Left ventricle myocardium inferior (tissue), 1 donor: ENCODE results near the gene HOTAIR. TPM values are rescaled to one million over a fixed set of nuclear protein-coding genes. Genes with fewer than 3 reads are reported as not detected.

ENCODE experiments used
- DNase-seq: peaks from one replicate; pipeline ENCODE4 v3.0.0-alpha.2; 2020
- H3K27ac ChIP-seq: fragments of 200-600 bp; replicated peaks from 2 replicates; pipeline ENCODE4 v1.8.0; 2021
- H3K27me3 ChIP-seq: fragments of 200-600 bp; 2 replicates; pipeline ENCODE4 v1.8.0; 2021; ENCODE audit warnings: low read depth
- H3K36me3 ChIP-seq: fragments of 200-600 bp; 2 replicates; pipeline ENCODE4 v1.8.0; 2021
- H3K4me1 ChIP-seq: fragments of 200-600 bp; 2 replicates; pipeline ENCODE4 v1.8.0; 2021
- H3K4me3 ChIP-seq: fragments of 200-600 bp; 2 replicates; pipeline ENCODE4 v1.8.0; 2021; ENCODE audit warnings: mild to moderate bottlenecking, moderate library complexity
- H3K9me3 ChIP-seq: fragments of 200-600 bp; replicated peaks from 2 replicates; pipeline ENCODE4 v1.8.0; 2021
- intact Hi-C: fragments of 100-400 bp; cut with micrococcal nuclease; formaldehyde crosslinking; loops from one replicate; pipeline ENCODE4 v1.11.0; 2022
- total RNA-seq: library from RNA; stranded (reverse); fragmentation: NEBNext Ultra II Directional; extraction: Animal tissue kit (Norgen Biotek cat#: 25700); gene quantifications from one replicate; pipeline ENCODE4 v1.2.1, GENCODE V29; 2021
- TF ChIP-seq, protein P1 (sequence below): fragments of 200-600 bp; IDR thresholded peaks from 2 replicates; pipeline ENCODE4 v1.8.0; 2021; ENCODE audit warnings: antibody characterized with exemption, mild to moderate bottlenecking, borderline replicate concordance
- donor health status: DM: no; HTN: yes; CAD: no; lungs with severe emphysema.

The HOTAIR gene
- total RNA-seq, 1 donor from 2014 or later: not detected

DNA sequence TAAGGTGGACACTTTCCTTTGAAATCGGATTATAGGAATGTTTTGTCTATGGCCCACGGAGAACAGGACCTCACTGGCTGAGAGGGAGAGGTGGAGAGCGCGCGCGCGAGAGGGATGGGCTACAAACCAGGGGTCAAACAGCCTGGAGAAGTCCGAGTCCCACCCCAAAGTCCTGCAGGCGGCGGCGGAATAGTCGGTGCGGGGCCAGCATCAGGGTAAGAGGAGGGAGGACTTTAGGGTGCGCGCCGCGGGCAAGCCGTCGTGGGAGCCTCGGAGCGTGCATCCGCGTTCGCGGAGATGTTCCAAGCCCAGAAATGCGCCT is 30.7 kb upstream of the HOTAIR start:
- peaks cover 19% of the 10 kb centered on the region for H3K4me1 ChIP-seq
- intact Hi-C loops: loop anchor here (5.0 kb wide), 1 partner anchor 187 kb away; no protein-coding TSS in a partner anchor
- no peak overlapping the region for H3K27ac ChIP-seq
- TF ChIP-seq, protein P1, sequence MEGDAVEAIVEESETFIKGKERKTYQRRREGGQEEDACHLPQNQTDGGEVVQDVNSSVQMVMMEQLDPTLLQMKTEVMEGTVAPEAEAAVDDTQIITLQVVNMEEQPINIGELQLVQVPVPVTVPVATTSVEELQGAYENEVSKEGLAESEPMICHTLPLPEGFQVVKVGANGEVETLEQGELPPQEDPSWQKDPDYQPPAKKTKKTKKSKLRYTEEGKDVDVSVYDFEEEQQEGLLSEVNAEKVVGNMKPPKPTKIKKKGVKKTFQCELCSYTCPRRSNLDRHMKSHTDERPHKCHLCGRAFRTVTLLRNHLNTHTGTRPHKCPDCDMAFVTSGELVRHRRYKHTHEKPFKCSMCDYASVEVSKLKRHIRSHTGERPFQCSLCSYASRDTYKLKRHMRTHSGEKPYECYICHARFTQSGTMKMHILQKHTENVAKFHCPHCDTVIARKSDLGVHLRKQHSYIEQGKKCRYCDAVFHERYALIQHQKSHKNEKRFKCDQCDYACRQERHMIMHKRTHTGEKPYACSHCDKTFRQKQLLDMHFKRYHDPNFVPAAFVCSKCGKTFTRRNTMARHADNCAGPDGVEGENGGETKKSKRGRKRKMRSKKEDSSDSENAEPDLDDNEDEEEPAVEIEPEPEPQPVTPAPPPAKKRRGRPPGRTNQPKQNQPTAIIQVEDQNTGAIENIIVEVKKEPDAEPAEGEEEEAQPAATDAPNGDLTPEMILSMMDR: no peak
- DNase-seq: no peak
- H3K36me3 ChIP-seq: no peaks in the 10 kb centered on the region
- peaks cover 98% of the 10 kb centered on the region for H3K27me3 ChIP-seq
- H3K9me3 ChIP-seq: no peaks in the 10 kb centered on the region
- H3K4me3 ChIP-seq: no peak overlapping the region

DNA sequence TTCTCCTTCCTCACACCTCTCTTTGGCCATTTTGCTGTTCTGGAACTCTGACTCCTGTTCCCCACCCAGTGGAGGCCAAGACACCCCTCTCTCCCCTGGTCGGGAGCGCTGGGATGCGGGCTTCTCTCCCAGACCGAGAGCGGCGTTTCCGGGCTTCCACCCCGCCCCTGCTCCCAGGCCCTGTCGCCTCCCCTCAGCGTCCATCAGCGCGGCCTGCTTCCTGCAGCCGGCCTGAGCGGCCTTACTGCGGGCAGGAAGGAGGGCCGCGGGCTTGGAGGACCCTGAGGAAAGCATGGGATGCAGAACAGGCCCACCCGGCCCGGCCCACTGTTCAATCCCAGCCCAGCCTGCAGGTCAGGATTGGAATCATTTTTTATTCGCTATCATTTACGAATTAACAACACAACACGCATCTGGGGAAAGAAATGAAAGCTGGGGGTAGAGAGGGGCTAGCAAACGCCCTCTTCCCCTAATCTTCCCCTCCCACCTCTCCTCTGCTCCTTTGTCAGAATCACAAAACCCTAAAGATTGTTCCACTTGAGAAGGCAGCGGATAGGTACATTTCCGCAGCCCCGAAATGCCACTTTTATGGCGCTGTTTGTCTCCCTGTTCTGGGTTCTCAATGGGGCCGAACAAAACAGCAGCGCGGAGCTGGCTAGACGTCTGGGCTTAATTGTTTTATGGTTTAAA is 30.2 kb upstream of the HOTAIR start:
- no peak for DNase-seq
- Histone ChIP-seq H3K27ac (no peak overlapping the region), H3K9me3 (no peaks in the 10 kb centered on the region), H3K4me3 (no peak overlapping the region), H3K4me1 (peaks cover 24% of the 10 kb centered on the region), H3K36me3 (no peaks in the 10 kb centered on the region), H3K27me3 (peaks cover 98% of the 10 kb centered on the region)
- intact Hi-C loops: loop anchor here (5.0 kb wide), 1 partner anchor 187 kb away; no protein-coding TSS in a partner anchor
- TF ChIP-seq, protein P1: no peak

DNA sequence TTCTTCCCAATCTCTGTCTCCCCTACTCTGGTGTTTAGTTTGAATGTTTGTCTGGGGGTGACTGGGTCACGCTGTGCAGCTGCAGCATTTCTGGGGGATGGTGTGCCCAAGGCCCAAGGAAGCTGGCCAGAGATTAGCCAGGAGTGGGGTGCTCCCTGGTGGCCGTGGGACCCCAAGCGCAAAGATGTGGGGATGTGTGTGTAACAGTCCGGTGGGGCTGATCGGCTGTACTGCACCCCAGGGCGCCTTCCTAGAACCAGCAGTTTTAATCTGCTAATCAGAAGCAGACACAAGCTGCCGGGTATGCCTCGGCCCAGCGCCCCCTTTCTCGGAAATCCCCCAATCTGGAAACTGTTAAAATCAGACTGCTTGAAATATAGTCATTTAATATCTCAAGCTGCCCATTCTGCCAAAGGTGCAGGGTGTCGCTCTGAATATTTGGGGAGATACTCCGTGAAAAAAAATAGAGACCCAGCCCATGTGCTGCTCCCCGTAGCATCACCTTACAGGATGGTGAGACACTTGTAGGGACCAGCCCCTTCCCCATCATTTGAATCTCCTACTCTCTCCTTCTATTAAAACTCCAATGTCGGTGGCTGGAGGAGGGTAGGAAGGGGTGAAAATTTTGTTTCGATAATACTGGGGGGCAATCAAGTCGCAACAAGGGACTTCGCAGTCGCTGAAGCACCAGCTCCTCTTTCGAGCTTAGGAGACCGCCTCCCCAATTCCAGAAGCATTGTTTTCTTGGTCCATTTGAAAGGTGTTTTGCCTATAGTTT is 29.5 kb upstream of the HOTAIR start:
- intact Hi-C loops: no loop called here
- no peaks in the 10 kb centered on the region for H3K9me3 ChIP-seq
- H3K27me3 ChIP-seq: peaks cover 98% of the 10 kb centered on the region
- H3K27ac ChIP-seq: no peak overlapping the region
- no peak overlapping the region for H3K4me3 ChIP-seq
- peaks cover 26% of the 10 kb centered on the region for H3K4me1 ChIP-seq
- TF ChIP-seq, protein P1: no peak
- no peak for DNase-seq
- no peaks in the 10 kb centered on the region for H3K36me3 ChIP-seq

DNA sequence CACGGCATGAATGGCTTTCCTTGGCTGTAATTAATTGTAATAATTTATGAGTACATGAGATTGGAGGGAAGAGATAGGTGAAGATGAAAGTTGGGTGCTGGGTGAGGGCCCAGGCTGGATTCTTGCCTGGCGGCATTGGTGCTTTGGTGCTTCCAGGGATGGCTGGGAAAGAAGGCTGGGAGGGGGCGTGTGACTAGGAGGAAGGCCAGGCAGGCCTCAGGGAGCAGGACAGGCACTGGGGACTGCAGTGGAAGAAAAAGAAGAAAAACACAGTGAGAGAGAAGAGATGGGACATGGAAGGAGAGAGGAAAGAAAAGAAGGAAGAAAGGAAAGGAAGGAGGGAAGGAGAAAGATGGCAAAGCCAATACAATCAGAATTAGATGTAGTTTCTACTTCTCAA is 28.9 kb upstream of the HOTAIR start:
- TF ChIP-seq, protein P1: no peak
- Histone ChIP-seq H3K27me3 (peaks cover 100% of the 10 kb centered on the region), H3K36me3 (no peaks in the 10 kb centered on the region), H3K4me1 (peaks cover 23% of the 10 kb centered on the region), H3K9me3 (no peaks in the 10 kb centered on the region), H3K27ac (no peak overlapping the region), H3K4me3 (no peak overlapping the region)
- intact Hi-C loops: no loop called here
- no peak for DNase-seq

DNA sequence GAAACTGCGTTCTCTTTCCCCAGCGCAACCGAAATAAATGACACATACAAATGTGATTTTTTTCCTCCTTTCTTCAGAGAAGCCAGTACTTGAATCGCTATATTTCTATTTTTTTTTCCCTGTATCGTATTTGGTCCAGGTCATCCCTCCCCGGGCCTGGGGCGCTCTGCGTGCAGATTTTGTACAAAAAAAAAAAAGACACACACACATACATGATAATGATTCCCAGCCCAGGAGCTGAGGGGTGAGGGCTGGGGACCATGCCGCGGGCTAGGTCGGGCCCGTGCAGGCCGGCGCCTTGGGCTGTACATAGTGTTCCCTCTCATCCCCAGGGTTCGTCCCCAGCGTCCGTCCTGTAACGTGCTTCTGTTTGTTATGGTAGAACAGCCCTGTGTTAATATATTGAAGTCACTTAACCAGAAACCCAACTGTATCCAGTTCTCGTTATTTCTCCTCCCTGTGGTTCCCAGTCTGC is 28.2 kb upstream of the HOTAIR start:
- no peaks in the 10 kb centered on the region for H3K36me3 ChIP-seq
- peaks cover 23% of the 10 kb centered on the region for H3K4me1 ChIP-seq
- no peak overlapping the region for H3K27ac ChIP-seq
- intact Hi-C loops: no loop called here
- TF ChIP-seq, protein P1: no peak
- H3K4me3 ChIP-seq: no peak overlapping the region
- DNase-seq: no peak
- peaks cover 100% of the 10 kb centered on the region for H3K27me3 ChIP-seq
- no peaks in the 10 kb centered on the region for H3K9me3 ChIP-seq
